GM12878 (cell line): Measurements from ENCODE around the gene NPTN. TPM values are rescaled to one million over a fixed set of nuclear protein-coding genes. Genes with fewer than 3 reads are reported as not detected.

Source experiments
- ATAC-seq: fragments of 200-7000 bp; cut with Tn5 transposase; 3 replicates; pipeline ENCODE4 v1.9.1; 2020; ENCODE audit warnings: mild to moderate bottlenecking, moderate library complexity
- BruUV-seq: library from RNA; stranded (reverse); fragments of 400-500 nt; replicated peaks from 2 replicates; lab custom pipeline; 2021; lab: Mats Ljungman, UMichigan
- CTCF ChIA-PET: fragments of 300-600 bp; sonication (Branson Sonifier 250); formaldehyde crosslinking; extraction: SDS; loops from one replicate; lab custom pipeline; 2021; ENCODE audit warnings: inconsistent platforms; lab: Yijun Ruan, JAX
- POLR2A ChIA-PET: fragments of 350-600 bp; formaldehyde crosslinking; extraction: SDS; loops from one replicate; lab custom pipeline; 2021; ENCODE audit warnings: inconsistent platforms; lab: Charles Lee
- RAD21 ChIA-PET: fragments of 300-600 bp; sonication (Branson Sonifier 250); formaldehyde crosslinking; loops from one replicate; lab custom pipeline; 2023; ENCODE audit warnings: antibody characterized with exemption; ENCODE audit not compliant: unreplicated experiment; lab: Charles Lee
- SMC1A ChIA-PET: fragments of 300-600 bp; sonication (Branson Sonifier 250); formaldehyde crosslinking; loops from one replicate; lab custom pipeline; 2023; ENCODE audit not compliant: unreplicated experiment, uncharacterized antibody; lab: Charles Lee
- DNase-seq: peaks from one replicate; pipeline ENCODE4 v3.0.0-alpha.2; 2011; ENCODE audit warnings: low read depth, low spot score
- FAIRE-seq: peaks from 3 replicates; lab custom pipeline; 2011; peaks lifted over from hg19 to GRCh38; lab: Jason Lieb, UNC
- H2AFZ ChIP-seq: 2 replicates; pipeline ENCODE4 v1.6.0; 2011; ENCODE audit warnings: low read depth, low read length, control low read depth; ENCODE audit not compliant: control insufficient read depth
- H3K27ac ChIP-seq: 2 replicates; pipeline ENCODE4 v1.5.1; 2011; ENCODE audit warnings: control low read depth; ENCODE audit not compliant: control insufficient read depth, insufficient read depth
- H3K27me3 ChIP-seq, 2 experiments: replicated peaks in 1 of 2; 2 replicates each; pipeline versions ENCODE4 v1.6.0 to v1.6.1; 2011; ENCODE audit warnings: low read length in 1 of 2; ENCODE audit not compliant: control insufficient read depth in 2 of 2, insufficient read depth in 2 of 2
- H3K36me3 ChIP-seq, 2 experiments: 2 replicates each; pipeline ENCODE4 v1.5.1; 2011; ENCODE audit warnings: low read length in 1 of 2; ENCODE audit not compliant: control insufficient read depth in 2 of 2, insufficient read depth in 2 of 2
- H3K4me1 ChIP-seq: 2 replicates; pipeline ENCODE4 v1.6.1; 2011; ENCODE audit warnings: mild to moderate bottlenecking, low read length, moderate library complexity, mixed read lengths; ENCODE audit not compliant: control insufficient read depth, insufficient read depth
- H3K4me2 ChIP-seq: 2 replicates; pipeline ENCODE4 v1.6.0; 2011; ENCODE audit warnings: control low read depth; ENCODE audit not compliant: control insufficient read depth, insufficient read depth
- H3K4me3 ChIP-seq: fragments of 200-600 bp; sonication (generic); 2 replicates; pipeline ENCODE4 v1.5.1; 2016
- H3K79me2 ChIP-seq: 2 replicates; pipeline ENCODE4 v1.6.0; 2011; ENCODE audit warnings: low read length; ENCODE audit not compliant: control insufficient read depth, insufficient read depth
- H3K9ac ChIP-seq: 2 replicates; pipeline ENCODE4 v1.8.0; 2011; ENCODE audit warnings: low read length, control low read depth, mixed read lengths; ENCODE audit not compliant: control insufficient read depth, insufficient read depth
- H3K9me3 ChIP-seq: replicated peaks from 3 replicates; pipeline ENCODE4 v1.5.1; 2011; ENCODE audit warnings: mild to moderate bottlenecking, low read length; ENCODE audit not compliant: control insufficient read depth, insufficient read depth
- H4K20me1 ChIP-seq: 2 replicates; pipeline ENCODE4 v1.6.0; 2011; ENCODE audit not compliant: control insufficient read depth, insufficient read depth
- CEBPB ChIP-seq, 2 experiments: fragments of 150-350 bp in 1 of 2; IDR thresholded peaks; 2 replicates each; pipeline ENCODE4 v1.6.1; 2012 to 2014; ENCODE audit warnings: low read depth in 2 of 2, low read length in 2 of 2, borderline replicate concordance in 1 of 2, inconsistent platforms in 1 of 2
- CHD1 ChIP-seq: IDR thresholded peaks from 2 replicates; pipeline ENCODE4 v1.6.1; 2012; ENCODE audit warnings: low read depth, low read length, improper control_type of control experiment
- E2F8 ChIP-seq: fragments of 450-650 bp; IDR thresholded peaks from 2 replicates; pipeline ENCODE4 v1.6.1; 2018; ENCODE audit warnings: mild to moderate bottlenecking, low read depth, moderate library complexity; ENCODE audit not compliant: partially characterized antibody
- MEF2B ChIP-seq: fragments of 450-650 bp; IDR thresholded peaks from 2 replicates; pipeline ENCODE4 v1.6.1; 2018; ENCODE audit warnings: mild to moderate bottlenecking, moderate library complexity; ENCODE audit not compliant: partially characterized antibody, poor library complexity, severe bottlenecking
- NFYB ChIP-seq: IDR thresholded peaks from 2 replicates; pipeline ENCODE4 v1.6.1; 2011; ENCODE audit warnings: low read depth, mild to moderate bottlenecking, low read length, improper control_type of control experiment, moderate library complexity; ENCODE audit not compliant: insufficient read depth
- NKRF ChIP-seq: fragments of 450-650 bp; conservative IDR thresholded peaks from 2 replicates; pipeline ENCODE4 v1.6.1; 2017; ENCODE audit warnings: mild to moderate bottlenecking, moderate library complexity
- NRF1 ChIP-seq: conservative IDR thresholded peaks from 2 replicates; pipeline ENCODE4 v1.6.1; 2011; ENCODE audit warnings: mild to moderate bottlenecking, low read depth, low read length, improper control_type of control experiment
- RCOR1 ChIP-seq: conservative IDR thresholded peaks from 2 replicates; pipeline ENCODE4 v1.6.1; 2012; ENCODE audit warnings: low read depth, low read length, improper control_type of control experiment
- SMAD1 ChIP-seq: fragments of 450-650 bp; IDR thresholded peaks from 2 replicates; pipeline ENCODE4 v1.6.1; 2018; ENCODE audit warnings: mild to moderate bottlenecking, low read depth; ENCODE audit not compliant: partially characterized antibody
- SMC3 ChIP-seq: IDR thresholded peaks from 2 replicates; pipeline ENCODE4 v1.6.1; 2011; ENCODE audit warnings: low read length, improper control_type of control experiment, borderline replicate concordance
- STAT3 ChIP-seq: IDR thresholded peaks from 2 replicates; pipeline ENCODE4 v1.6.1; 2011; ENCODE audit warnings: low read depth, low read length, improper control_type of control experiment
- ZNF622 ChIP-seq: fragments of 450-650 bp; IDR thresholded peaks from 2 replicates; pipeline ENCODE4 v1.6.1; 2017; ENCODE audit warnings: mild to moderate bottlenecking, inconsistent platforms
- WGBS: methylation state at CpG from one replicate; pipeline ENCODE4 v1.1.6; 2016; ENCODE audit warnings: low lambda C conversion rate; ENCODE audit not compliant: insufficient replicate concordance, insufficient coverage; ENCODE audit errors: missing lambda C conversion rate; 5-methylcytosine and 5-hydroxymethylcytosine counted together
- in situ Hi-C: fragments of 300-500 bp; cut with MboI; formaldehyde crosslinking; loops from 9 replicates; pipeline ENCODE4 v1.14.3; 2018; ENCODE audit warnings: mixed read lengths
- intact Hi-C: fragments of 100-400 bp; cut with micrococcal nuclease; formaldehyde crosslinking; loops from one replicate; pipeline ENCODE4 v1.14.2; 2022; ENCODE audit not compliant: unreplicated experiment
- polyA plus RNA-seq, 11 experiments: library from polyadenylated mRNA; depleted of rRNA in 4 of 11; unstranded in 6 of 11; stranded (reverse) in 5 of 11; fragments of >200 nt; fragmentation: Nextera tagmentation in 4 of 11; fragmentation: Illumina TruSeq in 1 of 11; extraction: Ambion mirVana in 4 of 11; extraction: Trizol in 1 of 11; gene quantifications; 1 replicate in 1 of 11; 2 replicates in 10 of 11; pipeline versions ENCODE4 v1.2.1 to v1.2.3, GENCODE V29; 2011 to 2016; ENCODE audit warnings: inconsistent platforms in 2 of 11, missing spikeins in 2 of 11, low read depth in 1 of 11
- total RNA-seq, 4 experiments: library from RNA; depleted of rRNA in 3 of 4; stranded (reverse); fragments of >200 nt in 3 of 4; fragmentation: Illumina TruSeq in 1 of 4; extraction: Trizol in 1 of 4; gene quantifications; 2 replicates each; pipeline versions ENCODE4 v1.2.1 to v1.2.3, GENCODE V29; 2013 to 2021

NPTN gene
- total and polyA plus RNA-seq, 10 of the 15 experiments (the other 5 are each of a cell fraction or from before 2014, with no cell fraction given) = 17.8 to 79.1 (median 41.7) TPM

GRCh38 chr15:73583544-73583943 is 49.6 kb downstream of the NPTN start:
- ChIA-PET SMC1A (interaction anchor here (1.4 kb wide), 1 partner anchor 53 kb away, joined by 3 read pairs; no protein-coding TSS in a partner anchor), POLR2A (no interaction called here), RAD21 (no interaction called here), CTCF (interaction anchor here (1.1 kb wide), 1 partner anchor 53 kb away, joined by 5 read pairs; no protein-coding TSS in a partner anchor)
- WGBS = 99% methylated on average over 3 of the region's 3 CpGs
- H3K9ac ChIP-seq = no peak overlapping the region
- ATAC-seq = no peak
- TF ChIP-seq CEBPB (IDR thresholded peaks at IDR 0.05; ENCODE audit: borderline replicate concordance in 1 of 2, low read depth in 2 of 2, low read length in 2 of 2) = no peak
- no peak overlapping the region for H3K27ac ChIP-seq
- no peak overlapping the region for H3K4me3 ChIP-seq
- BruUV-seq = no TSS peak
- H3K79me2 ChIP-seq = no peaks in the 10 kb centered on the region
- DNase-seq = no peak
- no peak overlapping the region for H3K4me2 ChIP-seq
- peaks cover 5 to 27% of the 10 kb centered on the region in 2 experiments for H3K36me3 ChIP-seq
- H3K9me3 ChIP-seq = no peaks in the 10 kb centered on the region
- FAIRE-seq = no peak
- no peak overlapping the region for H2AFZ ChIP-seq
- H3K27me3 ChIP-seq = no peaks in the 10 kb centered on the region
- H3K4me1 ChIP-seq = no peaks in the 10 kb centered on the region
- in situ Hi-C loops = no loop called here
- no peaks in the 10 kb centered on the region for H4K20me1 ChIP-seq
- intact Hi-C loops = no loop called here

GRCh38 chr15:73582851-73583379 is 50.3 kb downstream of the NPTN start:
- intact Hi-C loops (no loop called here), in situ Hi-C loops (no loop called here)
- DNase-seq (no peak), ATAC-seq (no peak), FAIRE-seq (no peak)
- Histone ChIP-seq H3K36me3 (peaks cover 5 to 26% of the 10 kb centered on the region in 2 experiments), H3K27me3 (no peaks in the 10 kb centered on the region), H2AFZ (no peak overlapping the region), H3K9me3 (no peaks in the 10 kb centered on the region), H3K4me2 (no peak overlapping the region), H3K4me3 (no peak overlapping the region), H3K27ac (no peak overlapping the region), H3K79me2 (no peaks in the 10 kb centered on the region), H3K4me1 (no peaks in the 10 kb centered on the region), H4K20me1 (no peaks in the 10 kb centered on the region), H3K9ac (no peak overlapping the region)
- no TSS peak for BruUV-seq
- ChIA-PET CTCF (interaction anchor here (1.1 kb wide), 1 partner anchor 53 kb away, joined by 5 read pairs; no protein-coding TSS in a partner anchor), POLR2A (no interaction called here), SMC1A (interaction anchor here (1.4 kb wide), 1 partner anchor 53 kb away, joined by 3 read pairs; no protein-coding TSS in a partner anchor), RAD21 (no interaction called here)
- WGBS = 92% methylated on average over 6 of the region's 6 CpGs
- TF ChIP-seq ZNF622 (no peak), CHD1 (no peak), SMAD1 (no peak), RCOR1 (no peak), MEF2B (no peak), NRF1 (no peak), E2F8 (no peak), NFYB (no peak), STAT3 (no peak), NKRF (no peak), SMC3 (no peak)
